ENCODE results near the gene NKX2-1. TPM values are rescaled to one million over a fixed set of nuclear protein-coding genes. Genes with fewer than 3 reads are reported as not detected.

NKX2-1 gene
- total RNA-seq, 1 donor from 2014 or later = not detected

GRCh38 chr14:36513451-36514277 is 6.4 kb downstream of the NKX2-1 start:
- H3K4me3 ChIP-seq (ENCODE audit: low read depth, low read length) = no peak overlapping the region
- DNase-seq (ENCODE audit: low read depth) = no peak
- TF ChIP-seq CTCF (conservative IDR thresholded peaks at IDR 0.05; ENCODE audit: low read depth, low read length) = no peak

GRCh38 chr14:36513012-36513420 is 7.0 kb downstream of the NKX2-1 start:
- no peak for TF ChIP-seq CTCF (conservative IDR thresholded peaks at IDR 0.05; ENCODE audit: low read depth, low read length)
- DNase-seq (ENCODE audit: low read depth) = no peak

GRCh38 chr14:36512585-36513003 is 7.4 kb downstream of the NKX2-1 start:
- no peak overlapping the region for H3K4me3 ChIP-seq (ENCODE audit: low read depth, low read length)
- TF ChIP-seq CTCF (conservative IDR thresholded peaks at IDR 0.05; ENCODE audit: low read depth, low read length) = no peak
- no peak for DNase-seq (ENCODE audit: low read depth)

More at GRCh38 chr14:36513012-36513420, 7.0 kb downstream of the NKX2-1 start:
- H3K4me3 ChIP-seq (ENCODE audit: low read depth, low read length) = no peak overlapping the region

GRCh38 chr14:36511981-36512584 is 7.9 kb downstream of the NKX2-1 start:
- DNase-seq (ENCODE audit: low read depth) = no peak
- no peak for TF ChIP-seq CTCF (conservative IDR thresholded peaks at IDR 0.05; ENCODE audit: low read depth, low read length)
- H3K4me3 ChIP-seq (ENCODE audit: low read depth, low read length) = no peak overlapping the region

- TF ChIP-seq CTCF (conservative IDR thresholded peaks at IDR 0.05; ENCODE audit: low read depth, low read length) = no peak
Observed at GRCh38 chr14:36510874-36511273, 9.2 kb downstream of the NKX2-1 start.

GRCh38 chr14:36510078-36510799 is 9.8 kb downstream of the NKX2-1 start:
- H3K4me3 ChIP-seq (ENCODE audit: low read depth, low read length) = no peak overlapping the region
- DNase-seq (ENCODE audit: low read depth) = no peak
- TF ChIP-seq CTCF (conservative IDR thresholded peaks at IDR 0.05; ENCODE audit: low read depth, low read length) = no peak

More at GRCh38 chr14:36510874-36511273, 9.2 kb downstream of the NKX2-1 start:
- no peak for DNase-seq (ENCODE audit: low read depth)
- no peak overlapping the region for H3K4me3 ChIP-seq (ENCODE audit: low read depth, low read length)

Measured in epithelial cell of proximal tubule (primary cell).